ENCODE data around the gene TTBK1. TPM values are rescaled to one million over a fixed set of nuclear protein-coding genes. Genes with fewer than 3 reads are reported as not detected.

The TTBK1 gene
- polyA plus RNA-seq, 1 donor from 2014 or later, result 4.2 TPM

DNA sequence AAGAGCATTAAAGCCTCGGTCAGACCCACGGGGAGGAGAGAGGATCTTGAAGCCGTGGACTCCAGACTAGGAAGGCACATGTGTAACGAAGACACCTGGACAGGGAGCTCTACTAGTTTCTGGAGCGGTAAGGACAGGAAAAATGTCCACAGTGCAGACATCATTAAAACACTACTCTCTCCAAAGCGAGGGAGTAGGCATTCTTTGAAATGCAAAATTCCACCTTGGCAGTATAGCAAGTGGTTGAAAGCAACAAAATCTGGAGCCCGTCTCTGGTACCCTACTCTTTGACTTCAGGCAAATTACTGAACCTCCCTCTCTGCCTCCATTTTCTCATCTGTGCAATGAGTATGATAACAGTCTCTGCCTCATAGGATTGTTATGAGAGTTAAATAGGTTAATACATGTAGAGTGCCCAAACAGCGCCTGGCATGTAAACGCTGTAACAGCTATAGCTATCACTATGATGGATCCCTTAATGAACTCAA lies 65.8 kb downstream of the TTBK1 start:
- H3K9me3 ChIP-seq (ENCODE audit: low read length), result no peaks in the 10 kb centered on the region
- no peak overlapping the region for H3K4me3 ChIP-seq (ENCODE audit: low read length)
- no peaks in the 10 kb centered on the region for H3K9me2 ChIP-seq (ENCODE audit: insufficient read depth, low read length)
- H3K27ac ChIP-seq (ENCODE audit: low read length), result no peak overlapping the region
- H3K27me3 ChIP-seq (ENCODE audit: insufficient read depth, low read depth, low read length), result peaks cover 12% of the 10 kb centered on the region
- H3K4me2 ChIP-seq (ENCODE audit: low read length), result no peak overlapping the region
- no peaks in the 10 kb centered on the region for H3K79me2 ChIP-seq (replicated peaks; ENCODE audit: insufficient read depth, low read length)
- TF ChIP-seq CTCF (IDR thresholded peaks at IDR 0.05; ENCODE audit: poor library complexity, severe bottlenecking) (no peak), EZH2 (IDR thresholded peaks at IDR 0.05; ENCODE audit: borderline replicate concordance, insufficient read depth, low read length, poor library complexity, severe bottlenecking) (no peak), MXI1 (conservative IDR thresholded peaks at IDR 0.05; ENCODE audit: poor library complexity, severe bottlenecking) (no peak), REST (IDR thresholded peaks at IDR 0.05; ENCODE audit: borderline replicate concordance) (no peak), SMC3 (conservative IDR thresholded peaks at IDR 0.05; ENCODE audit: poor library complexity) (no peak), TAF1 (IDR thresholded peaks at IDR 0.05; ENCODE audit: low read depth) (no peak), EP300 (conservative IDR thresholded peaks at IDR 0.05; ENCODE audit: poor library complexity, severe bottlenecking) (no peak), RAD21 (conservative IDR thresholded peaks at IDR 0.05) (no peak)
- H4K20me1 ChIP-seq (ENCODE audit: insufficient read depth), result no peaks in the 10 kb centered on the region
- no peaks in the 10 kb centered on the region for H3F3A ChIP-seq (ENCODE audit: insufficient read depth, low read length, poor library complexity, severe bottlenecking)
- no peak overlapping the region for H2AFZ ChIP-seq (ENCODE audit: low read depth, low read length)
- no peaks in the 10 kb centered on the region for H3K36me3 ChIP-seq (ENCODE audit: insufficient read depth, low read length)
- no peak overlapping the region for H3K9ac ChIP-seq (ENCODE audit: low read length)

- Histone ChIP-seq H2AFZ (ENCODE audit: low read depth, low read length) (no peak overlapping the region), H3K9ac (ENCODE audit: low read length) (no peak overlapping the region), H3K36me3 (ENCODE audit: insufficient read depth, low read length) (no peaks in the 10 kb centered on the region), H3F3A (ENCODE audit: insufficient read depth, low read length, poor library complexity, severe bottlenecking) (no peaks in the 10 kb centered on the region), H3K4me3 (ENCODE audit: low read length) (no peak overlapping the region), H3K4me2 (ENCODE audit: low read length) (no peak overlapping the region), H3K27ac (ENCODE audit: low read length) (no peak overlapping the region), H3K27me3 (ENCODE audit: insufficient read depth, low read depth, low read length) (peaks cover 12% of the 10 kb centered on the region), H3K9me3 (ENCODE audit: low read length) (no peaks in the 10 kb centered on the region), H4K20me1 (ENCODE audit: insufficient read depth) (no peaks in the 10 kb centered on the region), H3K9me2 (ENCODE audit: insufficient read depth, low read length) (no peaks in the 10 kb centered on the region), H3K79me2 (replicated peaks; ENCODE audit: insufficient read depth, low read length) (no peaks in the 10 kb centered on the region)
- TF ChIP-seq SMC3 (conservative IDR thresholded peaks at IDR 0.05; ENCODE audit: poor library complexity) (no peak), EP300 (conservative IDR thresholded peaks at IDR 0.05; ENCODE audit: poor library complexity, severe bottlenecking) (no peak), POLR2AphosphoS5 (IDR thresholded peaks at IDR 0.05) (no peak), RAD21 (conservative IDR thresholded peaks at IDR 0.05) (no peak), REST (IDR thresholded peaks at IDR 0.05; ENCODE audit: borderline replicate concordance) (no peak), MXI1 (conservative IDR thresholded peaks at IDR 0.05; ENCODE audit: poor library complexity, severe bottlenecking) (no peak), CTCF (IDR thresholded peaks at IDR 0.05; ENCODE audit: poor library complexity, severe bottlenecking) (no peak), EZH2 (IDR thresholded peaks at IDR 0.05; ENCODE audit: borderline replicate concordance, insufficient read depth, low read length, poor library complexity, severe bottlenecking) (no peak), TAF1 (IDR thresholded peaks at IDR 0.05; ENCODE audit: low read depth) (no peak)
Measured at GRCh38 chr6:43310134-43310533, 66.9 kb downstream of the TTBK1 start.

Measured in neural cell (in vitro differentiated cells).